ENCODE measurements around the gene PLD4. TPM values are rescaled to one million over a fixed set of nuclear protein-coding genes. Genes with fewer than 3 reads are reported as not detected.

PLD4 gene
- total RNA-seq, 2 donors from 2014 or later = 1.2 to 5.4 TPM

- intact Hi-C loops (cut with DNase I) = no loop called here
- DNase-seq (ENCODE audit: low spot score) = no peak
- Histone ChIP-seq H3K27ac (no peak overlapping the region), H3K4me1 (replicated peaks) (peaks cover 3% of the 10 kb centered on the region), H3K27me3 (replicated peaks; ENCODE audit: insufficient read depth) (no peaks in the 10 kb centered on the region), H3K9me3 (no peaks in the 10 kb centered on the region), H3K36me3 (no peaks in the 10 kb centered on the region), H3K4me3 (no peak overlapping the region)
- TF ChIP-seq POLR2A (IDR thresholded peaks at IDR 0.05) (no peak), CTCF (IDR thresholded peaks at IDR 0.05) (no peak), POLR2AphosphoS5 (IDR thresholded peaks at IDR 0.05) (no peak)
- 80% methylated on average over 9 of the region's 14 CpGs for WGBS
Measured at GRCh38 chr14:104877066-104877805, 47.4 kb upstream of the PLD4 start.

DNA sequence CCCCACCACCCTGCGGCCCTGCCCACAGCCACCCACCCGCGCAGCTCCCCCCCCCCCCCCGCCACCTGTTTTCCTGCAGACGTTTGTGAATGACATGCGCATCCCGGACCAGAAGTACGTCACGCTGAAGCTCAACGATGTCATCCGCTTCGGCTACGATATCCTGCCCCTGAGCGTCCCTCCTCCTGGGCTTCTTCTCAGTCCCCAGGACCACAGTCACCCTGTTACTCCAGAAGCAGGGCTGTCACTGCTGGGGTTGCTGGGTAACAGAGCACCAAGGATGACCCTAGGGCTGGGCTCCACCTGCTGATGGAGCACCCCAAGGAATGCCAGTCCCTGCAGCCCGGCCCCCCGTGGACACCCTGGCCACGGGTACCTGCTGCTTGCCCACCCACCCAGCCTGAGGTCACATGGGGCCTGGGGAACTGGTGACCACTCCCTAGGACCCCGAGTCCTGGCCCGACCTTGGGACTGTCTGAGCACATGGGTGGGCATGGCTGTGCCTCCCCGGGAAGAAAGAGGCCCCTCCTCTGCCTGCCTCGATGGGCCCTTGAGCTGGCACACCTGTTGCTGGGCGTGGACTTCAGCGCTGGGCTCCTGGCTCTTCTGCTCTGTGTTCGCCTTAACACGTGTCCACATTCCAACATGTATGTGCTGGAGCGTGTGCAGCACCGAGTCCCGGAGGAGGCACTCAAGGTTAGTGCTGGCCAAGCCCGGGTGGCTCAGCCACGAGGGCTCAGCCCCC lies 46.7 kb upstream of the PLD4 start:
- no peaks in the 10 kb centered on the region for H3K36me3 ChIP-seq
- no peaks in the 10 kb centered on the region for H3K27me3 ChIP-seq (replicated peaks; ENCODE audit: insufficient read depth)
- TF ChIP-seq POLR2A (IDR thresholded peaks at IDR 0.05) (no peak), POLR2AphosphoS5 (IDR thresholded peaks at IDR 0.05) (no peak), CTCF (IDR thresholded peaks at IDR 0.05) (no peak)
- H3K4me1 ChIP-seq (replicated peaks) = no peaks in the 10 kb centered on the region
- no peak for DNase-seq (ENCODE audit: low spot score)
- H3K9me3 ChIP-seq = no peaks in the 10 kb centered on the region
- WGBS = 75% methylated on average over 30 of the region's 30 CpGs
- intact Hi-C loops (cut with DNase I) = no loop called here
- no peak overlapping the region for H3K27ac ChIP-seq
- no peak overlapping the region for H3K4me3 ChIP-seq

DNA sequence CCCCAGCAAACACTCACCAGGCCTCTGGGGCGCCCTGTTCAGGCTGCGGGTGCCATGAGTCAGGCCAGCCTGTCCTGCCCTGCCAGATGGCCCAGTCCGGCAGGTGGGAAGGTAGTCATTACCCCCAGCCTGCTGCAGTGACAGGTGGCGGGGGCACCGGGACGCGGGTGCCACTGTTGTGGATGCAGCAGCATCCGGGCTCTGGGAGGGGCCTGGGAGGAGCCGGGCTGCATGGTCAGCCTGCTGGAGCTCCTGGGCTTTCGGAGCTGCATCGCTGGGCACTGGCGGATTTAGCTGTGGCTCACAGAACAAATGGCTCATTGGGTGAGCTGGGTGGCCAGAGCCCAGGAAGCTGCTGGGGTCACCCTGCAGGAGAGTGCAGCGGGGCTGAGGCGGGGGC lies 46.1 kb upstream of the PLD4 start:
- WGBS = 89% methylated on average over 14 of the region's 14 CpGs
- H3K36me3 ChIP-seq = peaks cover 0 to 1% of the 10 kb centered on the region in 2 donors
- TF ChIP-seq CTCF (IDR thresholded peaks at IDR 0.05) (no peak), POLR2AphosphoS5 (IDR thresholded peaks at IDR 0.05) (no peak), POLR2A (IDR thresholded peaks at IDR 0.05) (no peak)

DNA sequence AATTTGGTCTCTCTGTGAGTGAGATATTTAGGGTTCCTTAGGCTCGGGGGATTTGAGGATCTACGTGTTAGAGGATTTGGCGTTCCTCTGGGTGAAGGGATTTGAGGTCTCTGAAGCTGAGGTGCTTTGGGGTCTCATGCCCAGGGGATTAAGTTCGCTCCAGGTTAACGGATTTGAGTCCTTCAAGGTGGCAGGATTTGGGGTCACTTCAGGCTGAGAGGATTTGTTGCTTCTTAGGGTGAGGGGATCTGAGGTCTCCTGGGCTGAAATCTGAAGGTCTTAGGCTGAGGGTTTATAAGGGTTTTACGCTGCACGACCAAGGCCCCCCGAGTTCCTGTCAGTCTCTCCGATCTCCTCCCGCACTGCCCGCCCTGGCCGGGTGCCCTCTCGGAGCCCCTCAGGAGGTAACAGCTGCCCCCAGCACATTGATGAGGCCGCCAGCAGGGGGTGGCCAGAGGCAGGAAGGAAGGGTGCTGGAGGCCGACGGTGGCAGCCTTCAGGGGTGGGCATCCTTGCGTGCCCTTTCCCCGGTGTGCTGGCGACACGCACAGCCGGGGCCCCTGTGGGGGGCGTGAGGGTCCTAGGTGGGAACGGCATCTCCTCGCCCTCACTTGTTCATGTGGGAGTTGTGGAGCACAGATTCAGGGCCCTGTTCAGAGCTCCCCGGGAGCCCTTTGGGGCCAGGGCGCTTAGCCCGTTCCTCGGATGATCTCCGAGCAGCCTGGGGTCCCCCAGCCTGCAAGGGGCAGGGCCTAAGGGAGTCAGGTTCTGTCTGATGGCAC lies 45.3 kb upstream of the PLD4 start:
- 87% methylated on average over 29 of the region's 29 CpGs for WGBS
- intact Hi-C loops (cut with DNase I) = no loop called here
- H3K4me3 ChIP-seq = no peak overlapping the region
- no peaks in the 10 kb centered on the region for H3K9me3 ChIP-seq
- H3K36me3 ChIP-seq = peaks cover 0 to 6% of the 10 kb centered on the region in 2 donors
- no peaks in the 10 kb centered on the region for H3K4me1 ChIP-seq (replicated peaks)
- no peak overlapping the region for H3K27ac ChIP-seq
- no peak for TF ChIP-seq POLR2A (IDR thresholded peaks at IDR 0.05)
- no peak for TF ChIP-seq POLR2AphosphoS5 (IDR thresholded peaks at IDR 0.05)
- TF ChIP-seq CTCF (IDR thresholded peaks at IDR 0.05) = no peak
- H3K27me3 ChIP-seq (replicated peaks; ENCODE audit: insufficient read depth) = no peaks in the 10 kb centered on the region
- no peak for DNase-seq (ENCODE audit: low spot score)

More for the DNA sequence above, 46.1 kb upstream of the PLD4 start:
- no peak for DNase-seq (ENCODE audit: low spot score)
- H3K27ac ChIP-seq = no peak overlapping the region
- H3K9me3 ChIP-seq = no peaks in the 10 kb centered on the region
- no peak overlapping the region for H3K4me3 ChIP-seq
- no peaks in the 10 kb centered on the region for H3K27me3 ChIP-seq (replicated peaks; ENCODE audit: insufficient read depth)
- no peaks in the 10 kb centered on the region for H3K4me1 ChIP-seq (replicated peaks)
- intact Hi-C loops (cut with DNase I) = no loop called here
